ENCODE data around the gene ARF5.
"Not testable (repeated sequence)": the region's sequence is repeated elsewhere in the genome, so short reads cannot be mapped to it uniquely, and the experiment has no call there.

ARF5 gene

GRCh38 chr7:127557803-127558202 is 30.4 kb upstream of the ARF5 start:
- Histone ChIP-seq H3K4me1 (ENCODE audit: insufficient read depth, low read length) (no peaks in the 10 kb centered on the region), H3K9me3 (ENCODE audit: insufficient read depth, low read length, severe bottlenecking) (no peaks in the 10 kb centered on the region), H3K4me2 (ENCODE audit: insufficient read depth, low read length) (no peak overlapping the region), H3K27ac (ENCODE audit: low read length) (no peak overlapping the region), H3K36me3 (ENCODE audit: insufficient read depth, low read length) (no peaks in the 10 kb centered on the region), H3K4me3 (ENCODE audit: low read depth in 1 of 2, low read length in 2 of 2) (no peak overlapping the region), H4K20me1 (ENCODE audit: insufficient read depth, low read length) (no peaks in the 10 kb centered on the region), H3K79me2 (ENCODE audit: insufficient read depth, low read length) (no peaks in the 10 kb centered on the region), H3K9ac (ENCODE audit: low read depth, low read length) (no peak overlapping the region), H3K27me3 (ENCODE audit: insufficient read depth, low read length, poor library complexity) (no peaks in the 10 kb centered on the region), H2AFZ (ENCODE audit: low read depth, low read length) (no peak overlapping the region)
- peak; percentile 14 for TF ChIP-seq CTCF (IDR thresholded peaks at IDR 0.05; ENCODE audit: borderline replicate concordance, extremely low read depth, low read length, poor library complexity, severe bottlenecking)
- TF ChIP-seq EZH2 (IDR thresholded peaks at IDR 0.05; ENCODE audit: borderline replicate concordance, low read depth, low read length, severe bottlenecking), result no peak
- DNase-seq (no peak), ATAC-seq (ENCODE audit: insufficient read depth, low read depth) (no peak)

- Histone ChIP-seq H3K9me3 (ENCODE audit: insufficient read depth, low read length, severe bottlenecking) (no peaks in the 10 kb centered on the region), H3K79me2 (ENCODE audit: insufficient read depth, low read length) (no peaks in the 10 kb centered on the region), H3K9ac (ENCODE audit: low read depth, low read length) (no peak overlapping the region), H3K27ac (ENCODE audit: low read length) (no peak overlapping the region), H4K20me1 (ENCODE audit: insufficient read depth, low read length) (no peaks in the 10 kb centered on the region), H2AFZ (ENCODE audit: low read depth, low read length) (no peak overlapping the region), H3K27me3 (ENCODE audit: insufficient read depth, low read length, poor library complexity) (no peaks in the 10 kb centered on the region), H3K4me1 (ENCODE audit: insufficient read depth, low read length) (no peaks in the 10 kb centered on the region), H3K4me3 (ENCODE audit: low read depth in 1 of 2, low read length in 2 of 2) (no peak overlapping the region), H3K36me3 (ENCODE audit: insufficient read depth, low read length) (no peaks in the 10 kb centered on the region), H3K4me2 (ENCODE audit: insufficient read depth, low read length) (no peak overlapping the region)
- no peak for ATAC-seq (ENCODE audit: insufficient read depth, low read depth)
- TF ChIP-seq EZH2 (IDR thresholded peaks at IDR 0.05; ENCODE audit: borderline replicate concordance, low read depth, low read length, severe bottlenecking) (no peak), CTCF (IDR thresholded peaks at IDR 0.05; ENCODE audit: borderline replicate concordance, extremely low read depth, low read length, poor library complexity, severe bottlenecking) (no peak)
- no peak for DNase-seq
These were observed 22.0 kb upstream of the ARF5 start for GRCh38 chr7:127566242-127566641.

DNA sequence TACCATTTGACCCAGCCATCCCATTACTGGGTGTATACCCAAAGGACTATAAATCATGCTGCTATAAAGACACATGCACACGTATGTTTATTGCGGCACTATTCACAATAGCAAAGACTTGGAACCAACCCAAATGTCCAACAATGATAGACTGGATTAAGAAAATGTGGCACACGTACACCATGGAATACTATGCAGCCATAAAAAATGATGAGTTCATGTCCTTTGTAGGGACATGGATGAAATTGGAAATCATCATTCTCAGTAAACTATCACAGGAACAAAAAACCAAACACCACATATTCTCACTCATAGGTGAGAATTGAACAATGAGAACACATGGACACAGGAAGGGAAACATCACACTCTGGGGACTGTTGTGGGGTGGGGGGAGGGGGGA is 20.2 kb upstream of the ARF5 start:
- not testable (repeated sequence) for H3K4me3 ChIP-seq (ENCODE audit: low read depth in 1 of 2, low read length in 2 of 2); H3K27ac ChIP-seq (ENCODE audit: low read length); H2AFZ ChIP-seq (ENCODE audit: low read depth, low read length); H3K9me3 ChIP-seq (ENCODE audit: insufficient read depth, low read length, severe bottlenecking); H3K4me2 ChIP-seq (ENCODE audit: insufficient read depth, low read length); H3K9ac ChIP-seq (ENCODE audit: low read depth, low read length); DNase-seq; H3K79me2 ChIP-seq (ENCODE audit: insufficient read depth, low read length); H3K36me3 ChIP-seq (ENCODE audit: insufficient read depth, low read length); H3K27me3 ChIP-seq (ENCODE audit: insufficient read depth, low read length, poor library complexity); H4K20me1 ChIP-seq (ENCODE audit: insufficient read depth, low read length); H3K4me1 ChIP-seq (ENCODE audit: insufficient read depth, low read length); ATAC-seq (ENCODE audit: insufficient read depth, low read depth)

GRCh38 chr7:127571741-127572505 is 16.3 kb upstream of the ARF5 start:
- no peaks in the 10 kb centered on the region for H3K27me3 ChIP-seq (ENCODE audit: insufficient read depth, low read length, poor library complexity)
- no peak overlapping the region for H3K9ac ChIP-seq (ENCODE audit: low read depth, low read length)
- H3K36me3 ChIP-seq (ENCODE audit: insufficient read depth, low read length), result no peaks in the 10 kb centered on the region
- H3K27ac ChIP-seq (ENCODE audit: low read length), result no peak overlapping the region
- no peaks in the 10 kb centered on the region for H3K9me3 ChIP-seq (ENCODE audit: insufficient read depth, low read length, severe bottlenecking)
- ATAC-seq (ENCODE audit: insufficient read depth, low read depth) (no peak), DNase-seq (no peak)
- TF ChIP-seq EZH2 (IDR thresholded peaks at IDR 0.05; ENCODE audit: borderline replicate concordance, low read depth, low read length, severe bottlenecking), result no peak
- TF ChIP-seq CTCF (IDR thresholded peaks at IDR 0.05; ENCODE audit: borderline replicate concordance, extremely low read depth, low read length, poor library complexity, severe bottlenecking), result no peak
- no peak overlapping the region for H3K4me2 ChIP-seq (ENCODE audit: insufficient read depth, low read length)
- no peaks in the 10 kb centered on the region for H3K79me2 ChIP-seq (ENCODE audit: insufficient read depth, low read length)
- no peak overlapping the region for H3K4me3 ChIP-seq (ENCODE audit: low read depth in 1 of 2, low read length in 2 of 2)
- no peak overlapping the region for H2AFZ ChIP-seq (ENCODE audit: low read depth, low read length)
- H4K20me1 ChIP-seq (ENCODE audit: insufficient read depth, low read length), result no peaks in the 10 kb centered on the region
- no peaks in the 10 kb centered on the region for H3K4me1 ChIP-seq (ENCODE audit: insufficient read depth, low read length)

Measured in DND-41 (cell line).